K562 (cell line): ENCODE measurements around the gene PPP1R14D. TPM values are rescaled to one million over a fixed set of nuclear protein-coding genes. Genes with fewer than 3 reads are reported as not detected.

ENCODE experiments used
- ATF1 ChIP-seq, 2 experiments: fragments of 450-650 bp in 1 of 2; IDR thresholded peaks; 2 replicates each; pipeline ENCODE4 v1.6.1; 2016; ENCODE audit warnings: missing compliant biosample characterization in 1 of 2, missing genetic modification characterization in 1 of 2
- CEBPG ChIP-seq, 3 experiments: fragments of 200-800 bp in 1 of 3; sonication (Bioruptor generic) in 1 of 3; sonication (generic) in 1 of 3; formaldehyde crosslinking in 1 of 3; IDR thresholded peaks in 2 of 3; conservative IDR thresholded peaks in 1 of 3; 2 replicates each; pipeline versions ENCODE4 v1.6.1 to v1.8.0; 2016 to 2022; ENCODE audit warnings: missing compliant biosample characterization in 2 of 3, missing genetic modification characterization in 2 of 3, mild to moderate bottlenecking in 1 of 3, missing genetic modification reagents in 1 of 3
- HMG20A ChIP-seq: fragments of 450-650 bp; formaldehyde crosslinking; conservative IDR thresholded peaks from 2 replicates; pipeline ENCODE4 v1.4.0; 2020; ENCODE audit warnings: mild to moderate bottlenecking, mixed read lengths
- ILK ChIP-seq: fragments of 450-650 bp; IDR thresholded peaks from 2 replicates; pipeline ENCODE4 v1.6.1; 2016; ENCODE audit warnings: missing genetic modification characterization, low read depth, mild to moderate bottlenecking, missing compliant biosample characterization, moderate library complexity, borderline replicate concordance
- KDM4B ChIP-seq, 2 experiments: fragments of 450-650 bp in 1 of 2; sonication (generic) in 1 of 2; IDR thresholded peaks; 2 replicates each; pipeline ENCODE4 v1.6.1; 2016 to 2017; ENCODE audit warnings: borderline replicate concordance in 2 of 2, antibody characterized with exemption in 1 of 2, low read depth in 1 of 2, mild to moderate bottlenecking in 1 of 2
- KLF13 ChIP-seq: fragments of 450-650 bp; IDR thresholded peaks from 2 replicates; pipeline ENCODE4 v1.6.1; 2016; ENCODE audit warnings: missing genetic modification characterization, low read depth, mild to moderate bottlenecking, missing compliant biosample characterization, moderate library complexity, borderline replicate concordance
- MAFG ChIP-seq: fragments of 450-650 bp; conservative IDR thresholded peaks from 2 replicates; pipeline ENCODE4 v1.6.1; 2016; ENCODE audit warnings: missing genetic modification characterization, missing compliant biosample characterization
- PKNOX1 ChIP-seq: fragments of 450-650 bp; IDR thresholded peaks from 2 replicates; pipeline ENCODE4 v1.6.1; 2016
- PYGO2 ChIP-seq: fragments of 450-650 bp; IDR thresholded peaks from 2 replicates; pipeline ENCODE4 v1.6.1; 2016; ENCODE audit warnings: mild to moderate bottlenecking, missing genetic modification characterization, moderate library complexity, missing compliant biosample characterization
- SRF ChIP-seq, 2 experiments: fragments of 250-450, 450-650 bp in 1 of 2; sonication (Bioruptor Pico) in 1 of 2; sonication (generic) in 1 of 2; formaldehyde crosslinking; IDR thresholded peaks; 2 replicates each; pipeline versions ENCODE4 v1.5.0 to v1.5.1; 2020 to 2022; ENCODE audit warnings: mild to moderate bottlenecking in 1 of 2, missing genetic modification reagents in 1 of 2
- SRSF3 ChIP-seq: fragments of 200-400 bp; formaldehyde crosslinking; IDR thresholded peaks from 2 replicates; pipeline ENCODE4 v1.6.1; 2016; ENCODE audit warnings: mild to moderate bottlenecking, low read length, moderate library complexity; ENCODE audit not compliant: insufficient read depth
- TSHZ1 ChIP-seq: fragments of 250-450 bp; sonication (Bioruptor Pico); IDR thresholded peaks from 2 replicates; pipeline ENCODE4 v1.4.0; 2020; ENCODE audit warnings: mild to moderate bottlenecking, moderate library complexity
- ZBTB34 ChIP-seq: fragments of 250-450 bp; sonication (Bioruptor Pico); IDR thresholded peaks from 2 replicates; pipeline ENCODE4 v1.8.0; 2021; ENCODE audit warnings: mild to moderate bottlenecking, moderate library complexity
- ZC3H11A ChIP-seq: IDR thresholded peaks from 2 replicates; pipeline ENCODE4 v1.6.1; 2012; ENCODE audit warnings: low read depth, low read length, improper control_type of control experiment
- ZNF316 ChIP-seq: fragments of 450-650 bp; IDR thresholded peaks from 2 replicates; pipeline ENCODE4 v1.6.1; 2016
- ZNF398 ChIP-seq: fragments of 250-450 bp; sonication (Bioruptor Pico); IDR thresholded peaks from 2 replicates; pipeline ENCODE4 v1.8.0; 2021; ENCODE audit warnings: moderate library complexity, mild to moderate bottlenecking, inconsistent platforms
- ZNF584 ChIP-seq: fragments of 200-800 bp; sonication (Bioruptor generic); IDR thresholded peaks from 2 replicates; pipeline ENCODE4 v1.6.1; 2016; ENCODE audit warnings: low read depth, mild to moderate bottlenecking, missing genetic modification characterization, missing compliant biosample characterization
- ZNF79 ChIP-seq: fragments of 250-450 bp; sonication (Bioruptor Pico); IDR thresholded peaks from 2 replicates; pipeline ENCODE4 v1.4.0; 2020; ENCODE audit warnings: low read depth, mild to moderate bottlenecking, moderate library complexity
- polyA plus RNA-seq, 8 experiments: library from polyadenylated mRNA; depleted of rRNA in 4 of 8; stranded (reverse) in 5 of 8; unstranded in 3 of 8; fragments of >200 nt; fragmentation: Nextera tagmentation in 2 of 8; fragmentation: Illumina TruSeq in 1 of 8; extraction: Ambion mirVana in 2 of 8; extraction: Trizol in 1 of 8; gene quantifications; 2 replicates each; pipeline versions ENCODE4 v1.2.1 to v1.2.3, GENCODE V29; 2011 to 2014; ENCODE audit warnings: inconsistent platforms in 1 of 8, missing spikeins in 1 of 8
- total RNA-seq, 7 experiments: library from RNA; depleted of rRNA in 6 of 7; stranded (reverse); fragments of >200 nt in 6 of 7; fragmentation: Illumina TruSeq in 2 of 7; extraction: Trizol in 2 of 7; gene quantifications; 2 replicates each; pipeline versions ENCODE4 v1.2.1 to v1.2.3, GENCODE V29; 2011 to 2021; ENCODE audit warnings: low replicate concordance in 1 of 7

PPP1R14D gene
- total and polyA plus RNA-seq, 9 of the 15 experiments (the other 6 are each of a cell fraction or from before 2014, with no cell fraction given) = 0.11 to 0.18 TPM; not detected in 7

- no peak for TF ChIP-seq ZNF398 (CRISPR knock-in tag)
- TF ChIP-seq KLF13 (tag) = no peak
- peak; percentile 88 for TF ChIP-seq PKNOX1
- TF ChIP-seq ZNF316 = no peak
- no peak for TF ChIP-seq ZNF79
- no peak for TF ChIP-seq HMG20A (CRISPR knock-in tag)
- no peak for TF ChIP-seq TSHZ1
- no peak for TF ChIP-seq ILK (tag)
- TF ChIP-seq MAFG = no peak
- no peak; a peak in 1 of 4 replicates for TF ChIP-seq SRF (CRISPR knock-in tag; IDR thresholded peaks at IDR 0.05)
- no peak for TF ChIP-seq ATF1 (CRISPR knock-in tag; IDR thresholded peaks at IDR 0.05)
- TF ChIP-seq ATF1 (tag; IDR thresholded peaks at IDR 0.05) = peak; percentile 93
- no peak for TF ChIP-seq ZBTB34 (CRISPR knock-in tag)
- TF ChIP-seq ZC3H11A = no peak
- TF ChIP-seq SRSF3 = no peak
- no peak for TF ChIP-seq PYGO2 (tag)
- no peak for TF ChIP-seq CEBPG (CRISPR knock-in tag; IDR thresholded peaks at IDR 0.05)
- TF ChIP-seq CEBPG (tag; conservative IDR thresholded peaks at IDR 0.05 in 1 of 2, IDR thresholded peaks at IDR 0.05 in 1 of 2) = no peak
- TF ChIP-seq ZNF584 (CRISPR knock-in tag) = 0 out of 2 replicates have a peak, but pooled peaks have one; percentile 42
- peak in 1 of 2 experiments; percentile 71; a peak in 1 of 4 replicates for TF ChIP-seq KDM4B (IDR thresholded peaks at IDR 0.05; ENCODE audit: borderline replicate concordance in 2 of 2, low read depth in 1 of 2)
Measured at GRCh38 chr15:40807028-40807887, 21.2 kb downstream of the PPP1R14D start, which contains the start of the genes DNAJC17 and ZFYVE19 (continued).
